GM19043 (cell line): Measurements from ENCODE around the gene SLC5A1.

ENCODE experiments used
- ATAC-seq: cut with Tn5 transposase; IDR thresholded peaks from one replicate; pipeline ENCODE4 v1.9.1; 2021; ENCODE audit warnings: low read depth; ENCODE audit not compliant: unreplicated experiment

The SLC5A1 gene

GRCh38 chr22:32050678-32051515 lies 7.8 kb downstream of the SLC5A1 start:
- ATAC-seq, result no peak

DNA sequence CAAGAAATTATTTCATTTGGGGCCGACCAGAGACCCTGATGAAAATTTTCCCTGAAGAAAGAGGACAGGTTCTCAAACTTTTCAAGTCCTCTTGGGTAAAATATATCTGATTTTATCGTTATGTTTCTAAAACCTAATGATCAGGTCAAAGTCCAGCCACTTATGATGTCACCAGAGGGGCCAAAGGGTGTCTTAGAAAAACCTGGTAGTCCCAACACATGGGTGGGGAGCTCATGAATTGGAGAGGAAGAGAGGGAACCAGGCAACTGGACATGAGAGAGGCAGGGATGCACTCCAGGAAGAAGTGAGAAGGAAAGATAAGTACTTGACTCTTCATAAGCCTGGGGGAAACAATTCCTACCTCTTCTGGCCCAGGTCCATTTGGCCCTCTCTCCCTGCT lies 9.2 kb downstream of the SLC5A1 start:
- ATAC-seq, result no peak

GRCh38 chr22:32052936-32053791 lies 10.1 kb downstream of the SLC5A1 start:
- ATAC-seq, result no peak

- ATAC-seq, result no peak
Observed at GRCh38 chr22:32055069-32055468, 12.0 kb downstream of the SLC5A1 start.

DNA sequence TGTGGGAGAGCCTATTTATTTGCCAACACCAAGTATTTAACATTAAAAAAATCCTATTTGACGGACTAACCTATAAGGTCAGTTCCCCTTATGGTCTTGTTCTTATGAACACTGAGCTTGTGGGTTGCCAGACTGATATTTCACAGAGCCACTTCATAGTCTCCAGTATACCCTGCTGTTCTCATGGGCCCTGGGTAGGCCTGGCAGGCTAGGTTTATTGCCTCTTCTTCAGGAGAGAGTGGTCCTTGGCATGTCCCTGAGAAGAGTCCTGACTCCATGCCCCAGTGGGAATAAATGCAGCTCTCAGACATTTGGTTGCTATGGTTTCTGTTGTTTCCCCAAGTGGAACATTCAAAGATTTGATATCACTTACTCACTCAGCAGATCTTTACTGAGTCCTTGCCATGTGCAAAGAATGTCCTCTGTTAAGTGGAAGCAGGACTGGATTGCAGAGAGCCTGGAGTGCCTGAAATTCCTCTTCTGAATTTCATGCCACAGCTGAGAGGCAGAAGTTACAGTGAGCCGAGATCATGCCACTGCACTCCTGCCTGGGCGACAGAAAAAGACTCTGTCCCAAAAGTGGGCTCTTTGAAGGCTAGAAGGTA lies 15.7 kb downstream of the SLC5A1 start:
- no peak for ATAC-seq

DNA sequence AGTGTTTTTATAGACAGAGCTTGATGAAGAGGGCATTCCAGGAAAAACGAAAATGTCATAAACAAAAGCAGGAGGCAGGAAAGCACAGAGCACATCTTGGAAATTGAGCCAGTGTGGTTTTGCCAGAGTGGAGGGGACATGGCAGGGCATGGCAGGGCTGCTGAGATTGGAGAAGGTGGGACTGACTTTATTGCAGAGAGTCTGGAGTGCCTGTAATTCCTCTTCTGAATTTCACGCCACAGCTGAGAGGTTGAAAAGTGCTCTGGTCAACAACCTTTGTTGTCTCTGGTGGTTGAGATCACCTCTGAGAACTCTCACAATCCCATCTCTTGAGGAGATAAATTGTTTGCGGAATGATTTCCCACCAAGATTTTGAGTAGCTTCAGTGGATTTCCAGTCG lies 16.4 kb downstream of the SLC5A1 start:
- ATAC-seq, result no peak

- ATAC-seq, result no peak
Observed at GRCh38 chr22:32063701-32064100, 20.6 kb downstream of the SLC5A1 start.

GRCh38 chr22:32066820-32067219 lies 23.8 kb downstream of the SLC5A1 start:
- ATAC-seq, result no peak

DNA sequence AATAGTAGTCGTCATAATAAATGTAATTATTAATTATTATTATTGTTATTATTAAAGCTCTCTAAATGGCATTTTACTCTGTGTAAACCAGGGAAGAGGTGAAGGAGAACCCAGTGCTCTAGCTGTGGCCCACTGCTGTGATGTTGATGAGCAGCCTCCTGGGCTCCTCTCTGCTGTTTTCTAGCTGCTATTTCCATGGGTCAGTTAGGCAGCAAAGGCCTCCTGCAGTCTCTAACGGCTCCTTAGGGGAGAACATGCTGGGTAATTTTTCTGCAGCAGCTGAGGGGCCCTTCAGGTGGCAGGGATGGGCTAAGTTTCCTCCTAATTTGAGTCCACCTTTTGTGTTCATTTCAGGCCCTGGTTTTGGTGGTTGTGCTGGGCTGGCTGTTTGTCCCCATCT lies 24.6 kb downstream of the SLC5A1 start:
- no peak for ATAC-seq

- ATAC-seq, result no peak
Observed at GRCh38 chr22:32069579-32070372, 26.7 kb downstream of the SLC5A1 start.

GRCh38 chr22:32073262-32073661 lies 30.2 kb downstream of the SLC5A1 start:
- no peak for ATAC-seq

- no peak for ATAC-seq
Observed at GRCh38 chr22:32073823-32074380, 30.8 kb downstream of the SLC5A1 start.

DNA sequence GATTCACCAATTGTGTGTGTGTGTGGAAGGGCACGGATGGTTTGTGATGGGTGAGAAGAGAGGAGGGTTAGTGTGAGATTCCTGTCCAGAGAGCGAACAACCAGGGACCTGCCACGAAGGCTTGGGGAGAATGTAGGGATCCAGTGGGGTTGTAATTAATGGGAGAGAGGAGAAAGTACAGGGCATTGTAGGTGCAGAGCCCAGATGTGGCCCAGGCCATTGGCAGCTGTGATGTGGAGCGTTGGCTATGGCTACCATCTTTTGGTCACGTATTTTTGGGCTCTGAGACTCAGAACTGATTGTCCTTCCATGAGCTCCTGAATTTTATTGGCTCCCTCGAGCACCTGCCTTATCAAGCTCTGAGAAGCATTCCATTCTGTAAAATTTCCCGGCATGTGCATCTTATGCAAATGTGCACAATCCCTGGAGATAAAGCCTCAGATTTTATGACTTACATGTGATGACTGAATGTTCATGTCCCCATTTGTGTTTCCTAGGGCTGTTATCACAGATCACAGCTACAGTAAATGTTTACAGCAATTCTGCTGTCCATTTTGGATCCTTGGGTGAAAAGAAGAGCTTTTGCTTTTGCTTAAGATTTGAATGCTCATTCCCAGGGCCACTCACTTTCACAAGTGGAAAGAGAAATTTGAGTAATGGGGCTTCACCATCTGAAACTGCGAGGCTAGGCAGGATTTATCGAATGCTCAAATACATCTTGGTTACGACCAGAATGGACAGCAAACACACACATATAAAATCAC lies 33.1 kb downstream of the SLC5A1 start:
- no peak for ATAC-seq

GRCh38 chr22:32076761-32077084 lies 33.7 kb downstream of the SLC5A1 start:
- no peak for ATAC-seq

GRCh38 chr22:32077151-32077550 lies 34.1 kb downstream of the SLC5A1 start:
- ATAC-seq, result no peak

DNA sequence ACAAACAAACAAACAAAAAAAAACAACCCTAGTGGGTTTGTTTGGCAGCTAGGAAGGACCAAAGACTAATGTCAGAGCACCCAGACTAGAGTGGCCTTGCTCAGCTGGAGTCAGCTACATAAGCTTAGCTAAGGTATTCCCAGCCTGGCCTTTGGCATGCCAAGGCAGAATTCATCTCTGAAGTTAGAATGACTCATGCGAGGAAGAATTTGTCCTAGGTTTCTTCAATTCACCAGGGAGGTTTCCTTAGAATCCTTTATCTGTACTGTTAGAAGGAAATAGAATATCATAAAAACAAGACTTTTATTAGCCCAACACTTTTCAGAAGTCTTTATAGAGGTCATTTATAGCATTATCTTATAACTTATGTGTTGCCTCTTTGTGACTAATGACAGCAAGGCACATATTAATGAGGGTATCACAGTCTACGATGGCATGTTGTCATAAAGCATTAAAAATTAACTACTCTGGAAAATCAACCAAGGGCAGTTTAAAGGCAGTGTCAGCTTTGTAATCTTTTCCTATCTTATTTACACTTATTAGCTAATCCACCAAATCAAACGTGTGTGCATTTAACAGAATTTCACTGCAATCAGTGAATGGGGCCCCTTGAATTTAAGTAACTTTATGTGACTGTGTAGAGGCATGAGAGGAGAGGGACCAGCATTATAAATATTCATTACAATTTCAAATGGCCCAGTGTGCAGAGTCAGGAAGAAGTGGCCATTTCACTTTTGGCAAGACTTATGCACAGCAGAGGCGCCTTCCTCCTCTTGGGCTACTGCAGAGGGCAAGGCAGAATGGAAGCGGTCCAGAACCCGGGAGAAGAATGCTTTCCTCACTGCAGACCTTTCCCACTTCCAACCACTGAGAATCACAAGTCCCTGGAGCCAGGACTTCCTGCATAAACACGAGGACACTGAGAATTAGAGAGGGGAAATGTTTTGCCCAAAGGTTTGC lies 36.3 kb downstream of the SLC5A1 start:
- ATAC-seq, result no peak

- ATAC-seq, result no peak
Observed at GRCh38 chr22:32080904-32081303, 37.8 kb downstream of the SLC5A1 start.

DNA sequence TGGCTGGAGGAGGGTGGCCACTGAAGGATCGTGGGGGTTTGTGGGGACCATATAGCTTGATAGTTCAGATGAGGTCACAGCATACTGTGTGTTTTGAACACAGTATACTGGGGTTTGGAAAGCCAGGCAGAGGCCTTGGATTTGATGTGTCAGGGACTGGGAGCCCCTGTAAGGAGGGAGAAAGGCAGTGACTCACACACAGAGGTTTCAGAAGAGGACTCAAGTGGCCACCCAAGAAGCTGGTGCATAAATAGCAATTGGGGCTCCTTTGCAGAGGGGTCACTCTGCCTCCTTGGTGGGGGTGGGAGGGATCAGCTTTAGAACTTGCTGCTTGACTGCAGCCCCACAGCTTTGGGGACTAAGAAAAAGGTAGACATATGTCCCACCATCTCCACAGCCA lies 39.3 kb downstream of the SLC5A1 start:
- no peak for ATAC-seq

DNA sequence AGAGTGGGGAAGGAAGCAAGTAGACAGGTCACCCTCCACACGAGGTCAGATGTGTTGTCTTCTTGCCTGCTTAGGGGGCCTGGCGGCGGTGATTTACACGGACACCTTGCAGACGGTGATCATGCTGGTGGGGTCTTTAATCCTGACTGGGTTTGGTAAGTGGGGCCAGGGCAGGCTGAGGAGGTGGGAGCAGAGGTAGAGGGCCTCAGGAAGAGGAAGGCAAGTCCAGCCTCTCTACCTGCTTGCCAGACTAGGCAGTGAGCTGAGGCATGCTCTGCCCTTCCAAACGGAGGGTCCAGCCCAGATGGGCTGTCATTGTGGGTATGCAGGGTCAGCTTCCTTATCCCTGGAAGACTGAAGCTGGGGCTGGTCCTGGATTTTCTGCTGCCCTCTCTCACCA lies 39.9 kb downstream of the SLC5A1 start:
- ATAC-seq, result no peak
